ENCODE results near the gene RAB10. TPM values are rescaled to one million over a fixed set of nuclear protein-coding genes. Genes with fewer than 3 reads are reported as not detected.

Gene RAB10
- total and polyA plus RNA-seq, 4 donors: 26.6 to 52.2 (median 41.6) TPM

DNA sequence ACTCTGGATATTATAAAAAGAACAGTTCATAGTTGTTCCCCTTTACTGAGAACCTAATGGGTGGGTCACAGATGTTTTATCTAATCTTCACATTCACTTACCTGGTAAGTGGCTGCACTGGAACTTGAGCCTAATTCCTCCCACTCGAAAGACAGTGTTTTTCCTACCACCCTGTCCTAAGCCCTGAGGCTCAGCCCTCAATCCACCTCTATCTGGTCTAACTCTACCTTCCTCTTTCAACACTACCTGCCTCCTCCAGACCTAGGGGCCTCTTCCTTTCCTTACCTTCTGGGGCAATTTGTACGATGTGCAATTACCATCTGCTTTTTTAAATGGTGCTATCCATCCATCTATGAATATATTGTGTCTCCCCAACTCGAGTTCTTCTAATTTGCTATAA lies 41.9 kb upstream of the RAB10 start:
- TF ChIP-seq FOXA1 (IDR thresholded peaks at IDR 0.05) (no peak), RAD21 (IDR thresholded peaks at IDR 0.05) (no peak), EGR1 (IDR thresholded peaks at IDR 0.05; ENCODE audit: low read depth in 2 of 2) (no peak), HNF4A (conservative IDR thresholded peaks at IDR 0.05) (no peak), FOXA2 (IDR thresholded peaks at IDR 0.05) (no peak), GABPA (IDR thresholded peaks at IDR 0.05 in 1 of 2, conservative IDR thresholded peaks at IDR 0.05 in 1 of 2) (no peak), TAF1 (conservative IDR thresholded peaks at IDR 0.05) (no peak), SP1 (IDR thresholded peaks at IDR 0.05) (no peak)
- TF ChIP-seq, protein P1, sequence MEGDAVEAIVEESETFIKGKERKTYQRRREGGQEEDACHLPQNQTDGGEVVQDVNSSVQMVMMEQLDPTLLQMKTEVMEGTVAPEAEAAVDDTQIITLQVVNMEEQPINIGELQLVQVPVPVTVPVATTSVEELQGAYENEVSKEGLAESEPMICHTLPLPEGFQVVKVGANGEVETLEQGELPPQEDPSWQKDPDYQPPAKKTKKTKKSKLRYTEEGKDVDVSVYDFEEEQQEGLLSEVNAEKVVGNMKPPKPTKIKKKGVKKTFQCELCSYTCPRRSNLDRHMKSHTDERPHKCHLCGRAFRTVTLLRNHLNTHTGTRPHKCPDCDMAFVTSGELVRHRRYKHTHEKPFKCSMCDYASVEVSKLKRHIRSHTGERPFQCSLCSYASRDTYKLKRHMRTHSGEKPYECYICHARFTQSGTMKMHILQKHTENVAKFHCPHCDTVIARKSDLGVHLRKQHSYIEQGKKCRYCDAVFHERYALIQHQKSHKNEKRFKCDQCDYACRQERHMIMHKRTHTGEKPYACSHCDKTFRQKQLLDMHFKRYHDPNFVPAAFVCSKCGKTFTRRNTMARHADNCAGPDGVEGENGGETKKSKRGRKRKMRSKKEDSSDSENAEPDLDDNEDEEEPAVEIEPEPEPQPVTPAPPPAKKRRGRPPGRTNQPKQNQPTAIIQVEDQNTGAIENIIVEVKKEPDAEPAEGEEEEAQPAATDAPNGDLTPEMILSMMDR (IDR thresholded peaks at IDR 0.05; ENCODE audit: low read depth, low read length, missing input control): no peak
- TF ChIP-seq, protein P2, sequence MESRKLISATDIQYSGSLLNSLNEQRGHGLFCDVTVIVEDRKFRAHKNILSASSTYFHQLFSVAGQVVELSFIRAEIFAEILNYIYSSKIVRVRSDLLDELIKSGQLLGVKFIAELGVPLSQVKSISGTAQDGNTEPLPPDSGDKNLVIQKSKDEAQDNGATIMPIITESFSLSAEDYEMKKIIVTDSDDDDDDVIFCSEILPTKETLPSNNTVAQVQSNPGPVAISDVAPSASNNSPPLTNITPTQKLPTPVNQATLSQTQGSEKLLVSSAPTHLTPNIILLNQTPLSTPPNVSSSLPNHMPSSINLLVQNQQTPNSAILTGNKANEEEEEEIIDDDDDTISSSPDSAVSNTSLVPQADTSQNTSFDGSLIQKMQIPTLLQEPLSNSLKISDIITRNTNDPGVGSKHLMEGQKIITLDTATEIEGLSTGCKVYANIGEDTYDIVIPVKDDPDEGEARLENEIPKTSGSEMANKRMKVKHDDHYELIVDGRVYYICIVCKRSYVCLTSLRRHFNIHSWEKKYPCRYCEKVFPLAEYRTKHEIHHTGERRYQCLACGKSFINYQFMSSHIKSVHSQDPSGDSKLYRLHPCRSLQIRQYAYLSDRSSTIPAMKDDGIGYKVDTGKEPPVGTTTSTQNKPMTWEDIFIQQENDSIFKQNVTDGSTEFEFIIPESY (IDR thresholded peaks at IDR 0.05): no peak
- TF ChIP-seq, protein P3, sequence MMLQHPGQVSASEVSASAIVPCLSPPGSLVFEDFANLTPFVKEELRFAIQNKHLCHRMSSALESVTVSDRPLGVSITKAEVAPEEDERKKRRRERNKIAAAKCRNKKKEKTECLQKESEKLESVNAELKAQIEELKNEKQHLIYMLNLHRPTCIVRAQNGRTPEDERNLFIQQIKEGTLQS (IDR thresholded peaks at IDR 0.05): no peak
- TF ChIP-seq, protein P4, sequence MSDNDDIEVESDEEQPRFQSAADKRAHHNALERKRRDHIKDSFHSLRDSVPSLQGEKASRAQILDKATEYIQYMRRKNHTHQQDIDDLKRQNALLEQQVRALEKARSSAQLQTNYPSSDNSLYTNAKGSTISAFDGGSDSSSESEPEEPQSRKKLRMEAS (IDR thresholded peaks at IDR 0.05): no peak

DNA sequence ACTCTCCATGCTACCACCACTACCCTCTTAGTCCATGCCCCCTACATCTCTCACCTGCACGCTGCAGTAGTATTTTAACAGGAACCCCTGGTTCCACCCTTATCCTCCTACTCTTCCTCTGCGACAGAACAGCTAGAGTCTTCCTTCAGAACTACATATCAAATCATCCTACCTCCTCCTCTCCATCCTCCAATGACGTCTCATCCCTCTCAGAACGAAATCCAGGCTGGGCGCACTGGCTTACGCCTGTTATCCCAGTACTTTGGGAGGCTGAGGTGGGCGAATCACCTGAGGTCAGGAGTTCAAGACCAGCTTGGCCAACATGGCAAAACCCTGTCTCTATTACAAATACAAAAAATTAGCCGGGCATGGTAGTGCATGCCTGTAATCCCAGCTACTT lies 41.3 kb upstream of the RAB10 start:
- TF ChIP-seq FOXA1 (IDR thresholded peaks at IDR 0.05) (no peak), NR2F2 (IDR thresholded peaks at IDR 0.05) (no peak), RXRA (IDR thresholded peaks at IDR 0.05) (no peak), YY1 (IDR thresholded peaks at IDR 0.05) (no peak), HNF4A (conservative IDR thresholded peaks at IDR 0.05) (no peak), HNF4G (IDR thresholded peaks at IDR 0.05) (no peak), GABPA (IDR thresholded peaks at IDR 0.05 in 1 of 2, conservative IDR thresholded peaks at IDR 0.05 in 1 of 2) (no peak)
- TF ChIP-seq, protein P3 (IDR thresholded peaks at IDR 0.05): no peak
- TF ChIP-seq, protein P2 (IDR thresholded peaks at IDR 0.05): no peak
- TF ChIP-seq, protein P5, sequence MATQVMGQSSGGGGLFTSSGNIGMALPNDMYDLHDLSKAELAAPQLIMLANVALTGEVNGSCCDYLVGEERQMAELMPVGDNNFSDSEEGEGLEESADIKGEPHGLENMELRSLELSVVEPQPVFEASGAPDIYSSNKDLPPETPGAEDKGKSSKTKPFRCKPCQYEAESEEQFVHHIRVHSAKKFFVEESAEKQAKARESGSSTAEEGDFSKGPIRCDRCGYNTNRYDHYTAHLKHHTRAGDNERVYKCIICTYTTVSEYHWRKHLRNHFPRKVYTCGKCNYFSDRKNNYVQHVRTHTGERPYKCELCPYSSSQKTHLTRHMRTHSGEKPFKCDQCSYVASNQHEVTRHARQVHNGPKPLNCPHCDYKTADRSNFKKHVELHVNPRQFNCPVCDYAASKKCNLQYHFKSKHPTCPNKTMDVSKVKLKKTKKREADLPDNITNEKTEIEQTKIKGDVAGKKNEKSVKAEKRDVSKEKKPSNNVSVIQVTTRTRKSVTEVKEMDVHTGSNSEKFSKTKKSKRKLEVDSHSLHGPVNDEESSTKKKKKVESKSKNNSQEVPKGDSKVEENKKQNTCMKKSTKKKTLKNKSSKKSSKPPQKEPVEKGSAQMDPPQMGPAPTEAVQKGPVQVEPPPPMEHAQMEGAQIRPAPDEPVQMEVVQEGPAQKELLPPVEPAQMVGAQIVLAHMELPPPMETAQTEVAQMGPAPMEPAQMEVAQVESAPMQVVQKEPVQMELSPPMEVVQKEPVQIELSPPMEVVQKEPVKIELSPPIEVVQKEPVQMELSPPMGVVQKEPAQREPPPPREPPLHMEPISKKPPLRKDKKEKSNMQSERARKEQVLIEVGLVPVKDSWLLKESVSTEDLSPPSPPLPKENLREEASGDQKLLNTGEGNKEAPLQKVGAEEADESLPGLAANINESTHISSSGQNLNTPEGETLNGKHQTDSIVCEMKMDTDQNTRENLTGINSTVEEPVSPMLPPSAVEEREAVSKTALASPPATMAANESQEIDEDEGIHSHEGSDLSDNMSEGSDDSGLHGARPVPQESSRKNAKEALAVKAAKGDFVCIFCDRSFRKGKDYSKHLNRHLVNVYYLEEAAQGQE (IDR thresholded peaks at IDR 0.05): no peak
- TF ChIP-seq, protein P1 (IDR thresholded peaks at IDR 0.05; ENCODE audit: low read depth, low read length, missing input control): no peak
- Histone ChIP-seq H3K27me3 (ENCODE audit: control insufficient read depth in 4 of 4, insufficient read depth in 4 of 4, low read length in 3 of 4) (no peaks in the 10 kb centered on the region), H3K27ac (ENCODE audit: low read depth in 1 of 2, low read length in 2 of 2) (no peak overlapping the region), H3K9ac (ENCODE audit: low read depth in 1 of 2, low read length in 2 of 2) (no peak overlapping the region), H3K4me3 (ENCODE audit: low read depth in 1 of 3, low read length in 3 of 3) (no peak overlapping the region), H3K36me3 (ENCODE audit: control insufficient read depth in 4 of 4, insufficient read depth in 3 of 4, low read depth in 1 of 4, low read length in 3 of 4) (no peaks in the 10 kb centered on the region), H3K9me3 (ENCODE audit: control insufficient read depth in 4 of 4, low read length in 3 of 4) (no peaks in the 10 kb centered on the region), H3K4me1 (ENCODE audit: control insufficient read depth in 4 of 4, insufficient read depth in 4 of 4, low read length in 3 of 4) (peaks cover 0 to 5% (median 3%) of the 10 kb centered on the region in 4 donors)
- no peak for DNase-seq (ENCODE audit: low spot score)
- WGBS: 95% methylated on average over 8 of the region's 8 CpGs

More for the DNA sequence above, 41.9 kb upstream of the RAB10 start:
- Histone ChIP-seq H3K27ac (ENCODE audit: low read depth in 1 of 2, low read length in 2 of 2) (no peak overlapping the region), H3K4me3 (ENCODE audit: low read depth in 1 of 3, low read length in 3 of 3) (no peak overlapping the region), H3K27me3 (ENCODE audit: control insufficient read depth in 4 of 4, insufficient read depth in 4 of 4, low read length in 3 of 4) (no peaks in the 10 kb centered on the region), H3K36me3 (ENCODE audit: control insufficient read depth in 4 of 4, insufficient read depth in 3 of 4, low read depth in 1 of 4, low read length in 3 of 4) (no peaks in the 10 kb centered on the region), H3K4me1 (ENCODE audit: control insufficient read depth in 4 of 4, insufficient read depth in 4 of 4, low read length in 3 of 4) (peaks cover 0 to 5% (median 2%) of the 10 kb centered on the region in 4 donors), H3K9ac (ENCODE audit: low read depth in 1 of 2, low read length in 2 of 2) (no peak overlapping the region), H3K9me3 (ENCODE audit: control insufficient read depth in 4 of 4, low read length in 3 of 4) (no peaks in the 10 kb centered on the region)
- 72% methylated on average over 3 of the region's 3 CpGs for WGBS
- no peak for DNase-seq (ENCODE audit: low spot score)

Data from liver (tissue), 9 donors.